ENCODE data around the gene OGFR.

The OGFR gene

DNA sequence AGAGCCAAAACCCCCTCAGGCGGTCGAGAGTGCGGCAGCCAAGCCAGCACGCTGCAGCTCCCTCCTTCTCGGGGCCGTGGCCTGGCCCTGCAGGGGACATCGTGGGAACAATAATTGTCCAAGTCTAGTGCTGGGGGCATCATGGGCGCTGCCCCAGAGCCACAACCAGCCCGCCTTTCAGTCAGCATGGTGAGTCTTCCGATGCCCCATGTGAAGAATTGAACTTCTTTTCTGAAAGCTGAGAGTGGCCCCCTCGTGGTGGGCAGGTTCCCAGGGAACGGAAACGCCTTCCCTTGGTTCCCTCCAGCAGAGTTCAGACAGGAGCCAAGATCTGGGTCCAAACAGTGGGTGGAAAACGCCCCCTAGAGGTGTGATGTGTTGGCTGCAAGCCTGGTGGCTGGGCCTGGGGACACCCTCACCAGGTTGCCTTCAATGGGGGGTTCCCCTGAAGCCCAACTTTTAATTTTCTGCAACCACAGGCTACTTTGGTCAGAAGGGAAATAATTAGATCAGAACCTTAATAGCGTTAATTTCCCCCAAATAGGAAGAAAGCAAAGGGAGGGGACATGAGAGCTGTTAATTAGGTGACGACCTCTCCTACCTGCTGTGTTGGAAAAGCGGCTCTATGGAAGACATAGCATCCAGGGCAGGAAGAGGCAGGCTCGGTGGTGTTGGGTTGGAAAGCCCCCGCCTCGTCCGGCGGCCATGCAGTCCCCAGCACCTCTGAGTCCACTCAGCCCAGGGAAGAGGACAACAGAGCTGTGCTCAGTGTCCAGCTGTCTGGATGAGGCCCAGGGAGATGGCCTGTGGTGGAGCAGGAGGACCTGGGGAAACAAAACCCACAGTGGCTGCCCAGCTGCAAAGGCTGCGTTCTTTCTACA lies 13.1 kb upstream of the OGFR start:
- Histone ChIP-seq H3K9ac (ENCODE audit: low read length) (no peak overlapping the region), H3K9me3 (ENCODE audit: control insufficient read depth, low read length) (no peaks in the 10 kb centered on the region), H3K27me3 (ENCODE audit: control insufficient read depth, insufficient read depth, low read length) (peaks cover 5% of the 10 kb centered on the region), H3K36me3 (ENCODE audit: control insufficient read depth, insufficient read depth, low read length) (no peaks in the 10 kb centered on the region), H3K4me1 (ENCODE audit: control insufficient read depth, insufficient read depth, low read length) (peaks cover 12% of the 10 kb centered on the region), H3K4me3 (ENCODE audit: low read length) (no peak overlapping the region)

DNA sequence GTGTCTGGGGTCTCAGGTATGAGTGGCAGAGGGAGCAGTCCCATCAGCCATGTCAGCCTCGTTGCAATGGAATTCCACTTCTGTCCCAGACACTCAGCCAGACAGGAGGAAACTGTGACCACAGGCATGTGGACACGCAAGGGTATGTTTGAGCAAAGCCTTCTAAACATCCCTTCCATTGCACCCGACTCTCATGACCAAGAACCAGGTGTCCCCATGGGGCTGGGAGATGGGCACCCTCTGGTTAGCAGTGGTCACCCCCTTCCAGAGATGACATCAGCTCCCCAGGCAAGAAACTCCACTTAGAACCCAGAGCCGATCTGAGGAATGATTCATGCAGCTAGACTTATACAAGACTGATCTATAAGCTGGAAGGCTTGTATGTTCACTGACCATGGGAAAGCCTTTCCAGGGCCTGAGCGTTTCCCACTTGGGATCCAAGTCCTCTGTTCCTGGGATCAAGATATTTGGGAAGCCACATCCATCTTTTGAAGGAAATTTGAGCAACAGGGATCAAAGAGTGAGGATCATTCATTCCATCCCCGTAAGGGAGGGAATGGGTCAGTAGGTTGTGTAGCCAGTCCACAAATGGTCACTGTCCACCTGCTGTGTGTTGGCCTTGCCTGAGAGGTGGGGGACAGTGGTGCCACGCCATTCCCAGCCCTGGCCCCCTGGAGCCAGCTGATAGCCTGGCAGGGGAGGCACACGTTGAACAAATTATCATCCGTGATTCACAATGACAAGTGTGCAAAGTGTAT lies 12.3 kb upstream of the OGFR start:
- H3K27me3 ChIP-seq (ENCODE audit: control insufficient read depth, insufficient read depth, low read length): peaks cover 5% of the 10 kb centered on the region
- H3K4me3 ChIP-seq (ENCODE audit: low read length): no peak overlapping the region
- no peaks in the 10 kb centered on the region for H3K36me3 ChIP-seq (ENCODE audit: control insufficient read depth, insufficient read depth, low read length)
- no peaks in the 10 kb centered on the region for H3K9me3 ChIP-seq (ENCODE audit: control insufficient read depth, low read length)
- H3K9ac ChIP-seq (ENCODE audit: low read length): no peak overlapping the region
- H3K4me1 ChIP-seq (ENCODE audit: control insufficient read depth, insufficient read depth, low read length): peaks cover 17% of the 10 kb centered on the region

DNA sequence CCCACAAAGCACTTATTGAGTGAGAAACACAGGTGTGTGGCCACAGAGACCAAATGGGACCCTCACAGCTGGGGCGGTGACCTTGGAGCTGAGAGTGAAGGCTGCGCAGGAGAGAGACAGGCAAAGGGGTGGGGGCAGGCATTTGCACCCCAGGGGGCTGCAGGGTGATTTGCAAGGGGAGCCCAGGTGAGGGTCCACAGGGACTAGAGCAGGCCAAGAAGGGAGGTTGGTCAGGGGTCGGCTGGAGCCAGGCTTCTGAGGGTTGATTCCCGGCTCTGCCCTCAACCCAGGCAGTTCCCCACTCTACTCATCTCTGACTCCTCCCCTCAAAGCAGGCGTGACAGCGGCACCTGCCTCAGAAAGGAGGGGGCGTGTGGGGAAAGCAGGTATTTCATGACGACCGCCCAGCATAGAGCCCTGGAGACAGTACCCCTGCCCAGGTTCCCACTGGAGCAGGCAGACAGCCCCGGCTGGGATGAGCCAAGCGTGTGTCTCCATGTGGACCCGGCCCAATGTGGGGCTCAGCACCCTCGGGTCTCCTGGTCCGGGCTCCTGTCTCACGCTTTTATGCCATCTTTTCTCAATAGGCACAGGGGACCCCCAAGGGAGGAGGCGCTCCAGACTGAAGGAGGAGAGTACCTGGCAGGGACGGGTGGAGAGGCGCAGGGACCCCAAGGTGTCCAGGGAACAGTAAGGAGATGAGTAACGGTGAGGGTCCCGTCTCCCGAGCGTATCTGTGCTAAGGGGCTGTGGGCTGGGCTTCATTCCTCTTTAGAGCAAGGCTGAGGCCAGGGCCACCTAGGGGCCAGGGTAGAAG lies 11.5 kb upstream of the OGFR start:
- peaks cover 25% of the 10 kb centered on the region for H3K4me1 ChIP-seq (ENCODE audit: control insufficient read depth, insufficient read depth, low read length)
- peak overlapping the region; percentile 67 for H3K9ac ChIP-seq (ENCODE audit: low read length)
- no peak overlapping the region for H3K4me3 ChIP-seq (ENCODE audit: low read length)
- no peaks in the 10 kb centered on the region for H3K36me3 ChIP-seq (ENCODE audit: control insufficient read depth, insufficient read depth, low read length)
- H3K9me3 ChIP-seq (ENCODE audit: control insufficient read depth, low read length): no peaks in the 10 kb centered on the region
- H3K27me3 ChIP-seq (ENCODE audit: control insufficient read depth, insufficient read depth, low read length): peaks cover 5% of the 10 kb centered on the region

DNA sequence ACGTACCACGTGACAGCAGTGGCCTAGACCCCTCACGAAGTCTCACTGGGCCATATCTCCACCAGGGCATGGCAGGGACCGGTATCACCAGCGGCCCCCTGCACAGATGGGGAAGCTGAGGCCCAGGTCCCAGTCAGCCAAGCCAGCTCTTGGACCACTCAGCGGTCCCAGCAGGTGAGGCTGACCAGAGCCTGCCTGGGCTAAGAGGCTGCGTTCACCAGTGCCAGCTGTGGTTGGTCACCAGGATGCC lies 11.0 kb upstream of the OGFR start:
- Histone ChIP-seq H3K4me1 (ENCODE audit: control insufficient read depth, insufficient read depth, low read length) (peaks cover 31% of the 10 kb centered on the region), H3K4me3 (ENCODE audit: low read length) (no peak overlapping the region), H3K9me3 (ENCODE audit: control insufficient read depth, low read length) (no peaks in the 10 kb centered on the region), H3K9ac (ENCODE audit: low read length) (peak overlapping the region; percentile 67), H3K36me3 (ENCODE audit: control insufficient read depth, insufficient read depth, low read length) (no peaks in the 10 kb centered on the region), H3K27me3 (ENCODE audit: control insufficient read depth, insufficient read depth, low read length) (peaks cover 5% of the 10 kb centered on the region)

DNA sequence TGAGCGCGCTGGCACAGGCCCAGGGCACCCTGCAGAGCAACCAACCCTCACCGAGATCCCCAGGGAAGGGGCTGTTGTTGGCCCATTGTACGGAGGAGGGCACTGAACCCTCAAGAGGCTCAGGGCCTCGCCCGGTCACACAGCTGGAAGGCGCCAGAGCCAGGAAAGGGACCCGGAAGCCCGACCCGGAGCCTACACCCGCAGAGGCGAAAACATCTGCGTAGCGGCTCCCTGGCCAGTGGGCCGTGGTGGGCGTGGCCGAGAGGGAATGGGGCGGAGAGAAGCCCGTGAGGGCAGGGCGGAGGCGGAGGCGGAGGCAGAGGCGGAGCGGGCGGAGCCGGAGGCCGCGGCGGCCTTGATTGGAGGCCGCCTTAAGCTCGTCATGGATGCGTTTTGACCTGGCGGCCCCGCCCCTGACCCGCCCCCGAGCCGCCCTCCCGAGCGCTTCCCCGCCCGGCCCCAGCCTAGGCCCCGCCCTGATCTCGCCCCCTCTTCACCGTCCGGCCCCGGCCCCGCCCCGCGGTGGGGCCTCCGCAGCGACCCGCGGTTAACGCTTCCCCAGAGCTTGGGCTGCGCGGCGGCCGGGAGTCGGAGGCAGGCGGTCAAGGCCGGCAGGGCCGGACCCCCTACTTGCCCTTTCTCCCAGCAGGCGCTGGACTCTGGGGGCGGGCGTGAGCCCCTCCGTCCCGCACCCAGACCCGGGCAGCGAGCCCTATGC lies 10.5 kb upstream of the OGFR start:
- Histone ChIP-seq H3K27me3 (ENCODE audit: control insufficient read depth, insufficient read depth, low read length) (peaks cover under 1% of the 10 kb centered on the region), H3K36me3 (ENCODE audit: control insufficient read depth, insufficient read depth, low read length) (no peaks in the 10 kb centered on the region), H3K9me3 (ENCODE audit: control insufficient read depth, low read length) (no peaks in the 10 kb centered on the region), H3K4me3 (ENCODE audit: low read length) (peak overlapping the region; percentile 49), H3K9ac (ENCODE audit: low read length) (peak overlapping the region; percentile 71), H3K4me1 (ENCODE audit: control insufficient read depth, insufficient read depth, low read length) (peaks cover 32% of the 10 kb centered on the region)

DNA sequence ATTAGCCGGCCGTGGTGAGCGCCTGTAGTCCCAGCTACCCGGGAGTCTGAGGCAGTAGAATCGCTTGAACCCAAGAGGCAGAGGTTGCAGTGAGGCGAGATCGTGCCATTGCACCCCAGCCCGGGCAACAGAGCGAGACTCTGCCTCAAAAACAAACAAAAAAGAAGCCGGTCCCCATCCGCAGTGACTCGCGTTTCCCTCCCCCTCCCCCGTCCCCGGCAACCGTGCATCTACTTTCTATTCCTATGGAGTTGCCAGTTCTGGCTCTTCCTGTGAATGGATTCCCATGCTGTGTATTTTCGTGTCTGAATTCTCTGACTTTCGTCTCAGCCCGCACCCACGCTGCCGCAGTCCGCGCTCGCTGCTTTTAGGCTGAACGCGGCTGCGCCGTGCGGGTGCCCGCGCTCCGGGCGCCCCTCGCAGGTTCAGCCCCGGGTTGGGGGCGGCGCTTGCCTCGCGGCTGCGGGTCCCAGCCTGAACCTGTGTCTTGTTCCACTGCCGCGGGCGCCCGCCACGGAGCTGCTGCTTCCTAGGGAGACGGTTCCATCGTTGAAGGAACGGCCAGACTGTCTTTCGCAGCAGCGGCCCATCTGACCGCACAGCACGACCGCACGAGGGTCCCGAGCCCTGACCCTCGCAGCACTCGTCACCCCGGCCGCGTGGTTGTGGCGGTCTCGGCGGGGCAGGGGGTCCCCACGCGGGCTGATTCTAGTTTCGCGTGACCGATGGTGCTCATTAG lies 9.4 kb upstream of the OGFR start:
- Histone ChIP-seq H3K4me1 (ENCODE audit: control insufficient read depth, insufficient read depth, low read length) (peaks cover 32% of the 10 kb centered on the region), H3K9ac (ENCODE audit: low read length) (peak overlapping the region; percentile 71), H3K9me3 (ENCODE audit: control insufficient read depth, low read length) (no peaks in the 10 kb centered on the region), H3K36me3 (ENCODE audit: control insufficient read depth, insufficient read depth, low read length) (no peaks in the 10 kb centered on the region), H3K4me3 (ENCODE audit: low read length) (peak overlapping the region; percentile 49), H3K27me3 (ENCODE audit: control insufficient read depth, insufficient read depth, low read length) (no peaks in the 10 kb centered on the region)

DNA sequence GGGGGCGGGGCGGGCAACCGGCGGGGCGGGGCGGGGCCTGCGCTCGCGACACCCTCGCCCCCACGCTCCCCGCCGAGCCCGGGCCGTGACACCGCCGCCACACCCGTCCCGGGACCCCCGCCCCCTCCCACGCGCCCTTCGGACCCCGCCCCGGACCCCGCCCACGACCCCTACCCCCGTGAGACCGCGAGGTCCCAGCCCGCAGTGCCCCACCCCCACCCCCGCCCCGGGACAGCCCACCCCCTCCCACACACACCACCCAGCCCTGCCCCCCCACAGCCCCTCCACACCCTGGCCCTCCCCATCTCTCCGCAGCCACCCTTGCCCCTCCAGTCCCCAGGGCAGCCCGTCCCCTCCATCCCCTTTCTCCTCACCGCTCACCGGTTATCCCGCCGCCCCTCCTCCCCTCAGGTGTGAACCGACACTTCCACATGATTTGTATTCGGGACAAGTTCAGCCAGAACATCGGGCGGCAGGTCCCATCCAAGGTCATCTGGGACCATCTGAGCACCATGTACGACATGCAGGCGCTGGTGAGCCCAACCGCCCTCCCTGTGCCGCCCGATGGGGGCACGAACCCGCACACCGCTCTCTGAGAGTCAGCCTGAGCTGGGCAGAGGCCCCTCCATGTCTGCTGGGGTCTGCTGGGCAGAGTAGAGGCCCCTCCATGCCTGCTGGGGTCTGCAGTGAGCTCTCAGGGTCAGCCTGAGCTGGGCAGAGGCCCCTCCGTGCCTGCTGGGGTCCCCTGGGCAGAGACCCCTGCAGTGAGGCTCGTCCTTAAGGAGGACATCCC lies 7.7 kb upstream of the OGFR start:
- H3K4me1 ChIP-seq (ENCODE audit: control insufficient read depth, insufficient read depth, low read length): peaks cover 32% of the 10 kb centered on the region
- H3K27me3 ChIP-seq (ENCODE audit: control insufficient read depth, insufficient read depth, low read length): no peaks in the 10 kb centered on the region
- H3K9me3 ChIP-seq (ENCODE audit: control insufficient read depth, low read length): no peaks in the 10 kb centered on the region
- no peaks in the 10 kb centered on the region for H3K36me3 ChIP-seq (ENCODE audit: control insufficient read depth, insufficient read depth, low read length)
- peak overlapping the region; percentile 58 for H3K9ac ChIP-seq (ENCODE audit: low read length)
- no peak overlapping the region for H3K4me3 ChIP-seq (ENCODE audit: low read length)

DNA sequence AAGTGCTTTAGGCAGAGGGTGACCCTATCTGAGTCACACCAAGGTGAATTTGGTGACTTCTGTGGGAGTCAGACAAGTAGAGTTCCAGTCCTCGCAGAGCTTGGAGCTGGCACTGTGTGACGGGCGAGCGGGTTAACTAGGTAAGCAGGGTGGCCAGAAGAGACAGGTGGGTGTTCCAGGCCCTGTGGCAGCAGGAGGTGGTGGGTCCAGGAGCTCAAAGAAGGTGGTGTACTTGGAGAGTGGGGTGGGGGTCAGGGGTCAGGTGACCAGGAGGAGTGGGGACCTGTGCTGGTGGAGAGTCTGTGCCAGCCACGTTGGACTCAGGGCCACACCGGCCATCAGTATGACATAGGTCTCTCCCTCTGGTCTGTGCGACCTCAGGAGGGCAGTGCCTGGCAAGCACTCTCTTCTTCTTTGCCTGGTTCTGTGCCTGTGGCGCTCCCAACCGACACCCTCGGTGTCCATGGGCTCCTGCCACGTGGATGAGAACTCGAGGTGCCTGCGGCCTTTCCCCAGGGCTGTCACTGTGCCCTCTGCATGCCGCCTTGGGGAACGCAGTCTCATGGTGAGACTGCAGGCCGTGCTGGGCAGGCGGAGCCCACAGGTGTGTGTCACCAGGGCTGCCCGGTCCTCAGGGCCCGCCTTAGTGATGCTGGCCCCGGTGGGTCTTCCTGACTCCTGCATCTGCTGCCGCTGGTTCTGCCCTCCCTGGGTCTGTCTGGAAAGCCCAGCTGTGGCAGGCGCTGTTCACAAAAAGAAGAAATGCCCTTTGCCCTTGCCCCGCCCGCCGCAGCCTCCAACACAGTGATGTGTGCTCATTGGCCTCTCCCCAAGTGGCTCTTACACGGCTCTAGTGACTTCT lies 6.7 kb upstream of the OGFR start:
- Histone ChIP-seq H3K9me3 (ENCODE audit: control insufficient read depth, low read length) (no peaks in the 10 kb centered on the region), H3K4me3 (ENCODE audit: low read length) (no peak overlapping the region), H3K36me3 (ENCODE audit: control insufficient read depth, insufficient read depth, low read length) (no peaks in the 10 kb centered on the region), H3K27me3 (ENCODE audit: control insufficient read depth, insufficient read depth, low read length) (no peaks in the 10 kb centered on the region), H3K4me1 (ENCODE audit: control insufficient read depth, insufficient read depth, low read length) (peaks cover 32% of the 10 kb centered on the region), H3K9ac (ENCODE audit: low read length) (peak overlapping the region; percentile 58)

DNA sequence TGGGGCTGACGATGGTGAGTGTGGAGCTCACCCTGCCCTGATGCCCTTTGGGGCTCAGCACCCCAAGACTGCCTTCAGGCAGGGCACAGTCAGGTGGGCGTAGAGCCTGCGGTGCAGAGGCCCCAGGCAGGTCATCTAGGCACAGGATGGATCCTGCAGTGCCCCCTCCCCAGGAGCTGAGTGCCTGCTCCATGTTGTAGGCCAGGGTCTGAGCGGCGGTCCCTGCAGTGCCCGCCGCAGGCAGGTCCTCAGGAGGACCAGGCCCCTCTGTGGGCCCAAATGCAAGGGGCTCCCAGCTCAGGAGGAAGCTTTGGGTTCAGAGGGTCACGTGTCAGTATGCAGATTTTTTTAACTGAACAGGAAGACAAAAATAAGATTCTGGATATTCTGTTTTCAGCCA lies 5.6 kb upstream of the OGFR start:
- Histone ChIP-seq H3K4me3 (ENCODE audit: low read length) (no peak overlapping the region), H3K4me1 (ENCODE audit: control insufficient read depth, insufficient read depth, low read length) (peaks cover 26% of the 10 kb centered on the region)

DNA sequence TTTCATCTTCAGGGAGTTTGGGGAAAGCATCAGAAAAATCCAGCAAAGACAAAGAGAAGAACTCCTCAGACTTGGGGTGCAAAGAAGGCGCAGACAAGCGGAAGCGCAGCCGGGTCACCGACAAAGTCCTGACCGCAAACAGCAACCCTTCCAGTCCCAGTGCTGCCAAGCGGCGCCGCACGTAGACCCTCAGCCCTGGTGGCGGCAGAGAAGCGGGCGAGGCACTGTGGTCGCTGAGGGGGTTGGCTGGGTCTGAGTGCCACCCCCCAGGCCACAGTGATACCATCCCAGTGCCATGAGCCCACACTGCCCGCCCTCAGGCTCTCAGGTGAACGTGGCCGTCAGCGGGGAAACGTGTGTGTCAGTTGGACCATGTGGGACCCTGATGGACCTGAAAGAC lies 5.2 kb upstream of the OGFR start:
- peaks cover 29% of the 10 kb centered on the region for H3K4me1 ChIP-seq (ENCODE audit: control insufficient read depth, insufficient read depth, low read length)
- H3K9me3 ChIP-seq (ENCODE audit: control insufficient read depth, low read length): no peaks in the 10 kb centered on the region
- no peaks in the 10 kb centered on the region for H3K36me3 ChIP-seq (ENCODE audit: control insufficient read depth, insufficient read depth, low read length)
- H3K4me3 ChIP-seq (ENCODE audit: low read length): no peak overlapping the region
- H3K9ac ChIP-seq (ENCODE audit: low read length): no peak overlapping the region
- no peaks in the 10 kb centered on the region for H3K27me3 ChIP-seq (ENCODE audit: control insufficient read depth, insufficient read depth, low read length)

More for the DNA sequence above, 5.6 kb upstream of the OGFR start:
- Histone ChIP-seq H3K36me3 (ENCODE audit: control insufficient read depth, insufficient read depth, low read length) (no peaks in the 10 kb centered on the region), H3K9ac (ENCODE audit: low read length) (no peak overlapping the region), H3K27me3 (ENCODE audit: control insufficient read depth, insufficient read depth, low read length) (no peaks in the 10 kb centered on the region), H3K9me3 (ENCODE audit: control insufficient read depth, low read length) (no peaks in the 10 kb centered on the region)

Measured in mucosa of stomach (tissue), 1 donor.